HEK293 (cell line): ENCODE results near the gene ZNF423.

Source experiments
- CTCF ChIA-PET: fragments of 350-600 bp; formaldehyde crosslinking; extraction: SDS; loops from one replicate; lab custom pipeline; 2021; ENCODE audit warnings: antibody characterized with exemption; lab: Yijun Ruan, JAX
- POLR2A ChIA-PET: fragments of 300-600 bp; formaldehyde crosslinking; extraction: SDS; loops from one replicate; lab custom pipeline; 2020; ENCODE audit warnings: antibody characterized with exemption, inconsistent platforms; lab: Yijun Ruan, JAX
- H3K27ac ChIP-seq: fragments of 200-500 bp; sonication (Bioruptor generic); 2 replicates; pipeline ENCODE4 v1.5.1; 2014; ENCODE audit warnings: low read depth, low read length, control low read depth, inconsistent platforms; ENCODE audit errors: extremely low read depth
- H3K36me3 ChIP-seq, 2 experiments: fragments of 200-500 bp in 1 of 2; sonication (Bioruptor generic) in 1 of 2; 1 replicate in 1 of 2; 2 replicates in 1 of 2; pipeline ENCODE4 v1.5.1; 2014 to 2017; ENCODE audit warnings: inconsistent platforms in 2 of 2, low read length in 2 of 2; ENCODE audit not compliant: control insufficient read depth in 2 of 2, insufficient read depth in 1 of 2
- H3K4me1 ChIP-seq: fragments of 200-500 bp; sonication (Bioruptor generic); 2 replicates; pipeline ENCODE4 v1.5.1; 2014; ENCODE audit warnings: mild to moderate bottlenecking, low read length, inconsistent platforms; ENCODE audit not compliant: control insufficient read depth, insufficient read depth
- H3K4me3 ChIP-seq: 2 replicates; pipeline ENCODE4 v1.5.1; 2011; ENCODE audit warnings: low read depth, mild to moderate bottlenecking, control low read depth, low read length, moderate library complexity
- H3K9me3 ChIP-seq: fragments of 200-500 bp; sonication (Bioruptor generic); 2 replicates; pipeline ENCODE4 v1.5.1; 2014; ENCODE audit warnings: low read depth, low read length, inconsistent platforms; ENCODE audit not compliant: control insufficient read depth, insufficient read depth
- BCL11A ChIP-seq: fragments of 450-650 bp; formaldehyde crosslinking; IDR thresholded peaks from 2 replicates; pipeline ENCODE4 v1.5.1; 2016; ENCODE audit warnings: low read depth, missing biosample characterization, missing genetic modification characterization
- GLI4 ChIP-seq: fragments of 450-650 bp; formaldehyde crosslinking; IDR thresholded peaks from 2 replicates; pipeline ENCODE4 v1.5.1; 2016; ENCODE audit warnings: missing biosample characterization, missing genetic modification characterization
- GLIS1 ChIP-seq: fragments of 450-650 bp; formaldehyde crosslinking; IDR thresholded peaks from 2 replicates; pipeline ENCODE4 v1.5.1; 2016; ENCODE audit warnings: missing biosample characterization, missing genetic modification characterization
- OSR2 ChIP-seq: fragments of 450-650 bp; formaldehyde crosslinking; IDR thresholded peaks from 2 replicates; pipeline ENCODE4 v1.5.1; 2016; ENCODE audit warnings: missing biosample characterization, missing genetic modification characterization
- REST ChIP-seq: fragments of 450-650 bp; formaldehyde crosslinking; IDR thresholded peaks from 2 replicates; pipeline ENCODE4 v1.5.1; 2016; ENCODE audit warnings: missing biosample characterization, missing genetic modification characterization
- SCRT2 ChIP-seq: fragments of 450-650 bp; formaldehyde crosslinking; IDR thresholded peaks from 2 replicates; pipeline ENCODE4 v1.5.1; 2016; ENCODE audit warnings: missing biosample characterization, missing genetic modification characterization
- SP2 ChIP-seq: fragments of 450-650 bp; formaldehyde crosslinking; IDR thresholded peaks from 2 replicates; pipeline ENCODE4 v1.5.1; 2016; ENCODE audit warnings: missing biosample characterization, missing genetic modification characterization
- ZBTB10 ChIP-seq: fragments of 450-650 bp; formaldehyde crosslinking; IDR thresholded peaks from 2 replicates; pipeline ENCODE4 v1.5.1; 2016; ENCODE audit warnings: missing biosample characterization, missing genetic modification characterization
- ZBTB21 ChIP-seq: fragments of 450-650 bp; formaldehyde crosslinking; IDR thresholded peaks from 2 replicates; pipeline ENCODE4 v1.5.1; 2017; ENCODE audit warnings: missing biosample characterization, missing genetic modification characterization
- ZBTB7A ChIP-seq: fragments of 450-650 bp; formaldehyde crosslinking; IDR thresholded peaks from 2 replicates; pipeline ENCODE4 v1.5.1; 2016; ENCODE audit warnings: low read depth, missing biosample characterization, missing genetic modification characterization
- ZNF221 ChIP-seq: fragments of 450-650 bp; formaldehyde crosslinking; IDR thresholded peaks from 2 replicates; pipeline ENCODE4 v1.5.1; 2017; ENCODE audit warnings: missing biosample characterization, missing genetic modification characterization, borderline replicate concordance
- ZNF521 ChIP-seq: fragments of 450-650 bp; formaldehyde crosslinking; IDR thresholded peaks from 2 replicates; pipeline ENCODE4 v1.5.1; 2017; ENCODE audit warnings: missing biosample characterization, mild to moderate bottlenecking, missing genetic modification characterization
- ZNF571 ChIP-seq: fragments of 450-650 bp; formaldehyde crosslinking; IDR thresholded peaks from 2 replicates; pipeline ENCODE4 v1.5.0; 2017; ENCODE audit warnings: missing biosample characterization, missing genetic modification characterization
- ZNF600 ChIP-seq: fragments of 450-650 bp; formaldehyde crosslinking; IDR thresholded peaks from 2 replicates; pipeline ENCODE4 v1.5.1; 2016; ENCODE audit warnings: missing biosample characterization, missing genetic modification characterization
- ZNF660 ChIP-seq: fragments of 450-650 bp; IDR thresholded peaks from 2 replicates; pipeline ENCODE4 v1.5.1; 2018; ENCODE audit warnings: missing biosample characterization, mild to moderate bottlenecking, missing genetic modification characterization
- ZNF704 ChIP-seq: fragments of 450-650 bp; formaldehyde crosslinking; IDR thresholded peaks from 2 replicates; pipeline ENCODE4 v1.5.1; 2016; ENCODE audit warnings: missing biosample characterization, missing genetic modification characterization
- ZSCAN18 ChIP-seq: fragments of 450-650 bp; formaldehyde crosslinking; IDR thresholded peaks from 2 replicates; pipeline ENCODE4 v1.5.1; 2016; ENCODE audit warnings: missing biosample characterization, missing genetic modification characterization
- TF ChIP-seq, protein P1 (sequence below): IDR thresholded peaks from 2 replicates; pipeline ENCODE4 v1.6.1; 2011; ENCODE audit warnings: mild to moderate bottlenecking, low read depth, low read length, borderline replicate concordance

The ZNF423 gene

DNA sequence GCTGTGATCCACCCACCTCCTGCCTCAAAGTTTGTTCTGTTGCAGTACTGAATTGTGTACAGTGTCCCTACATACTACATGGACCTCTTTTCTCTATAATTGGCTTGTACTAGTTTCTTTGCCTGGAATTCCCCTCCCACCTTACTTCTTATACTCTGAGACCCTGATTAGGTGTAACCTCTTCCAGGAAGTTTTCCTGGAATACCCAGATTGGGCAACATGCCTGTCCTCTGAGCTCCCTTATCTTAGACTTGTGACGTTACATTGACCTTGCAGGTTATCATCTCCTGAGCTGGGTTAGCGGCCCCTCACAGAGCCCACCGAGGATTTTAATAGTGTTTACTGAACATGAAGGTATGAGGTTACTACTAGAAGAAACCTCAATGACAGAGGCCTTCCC lies 237.0 kb downstream of the ZNF423 start:
- H3K27ac ChIP-seq, result no peak overlapping the region
- H3K36me3 ChIP-seq, result no peaks in the 10 kb centered on the region
- H3K4me3 ChIP-seq, result no peak overlapping the region
- POLR2A ChIA-PET, result no interaction called here
- no peaks in the 10 kb centered on the region for H3K9me3 ChIP-seq
- TF ChIP-seq REST (no peak), BCL11A (tag by site-specific recombination) (no peak), ZSCAN18 (no peak), ZBTB21 (no peak), ZNF571 (tag by site-specific recombination) (no peak), ZNF660 (no peak), ZBTB7A (tag by site-specific recombination) (no peak), GLI4 (tag by site-specific recombination) (no peak), ZNF221 (tag by site-specific recombination) (no peak), ZNF600 (no peak)
- TF ChIP-seq, protein P1, sequence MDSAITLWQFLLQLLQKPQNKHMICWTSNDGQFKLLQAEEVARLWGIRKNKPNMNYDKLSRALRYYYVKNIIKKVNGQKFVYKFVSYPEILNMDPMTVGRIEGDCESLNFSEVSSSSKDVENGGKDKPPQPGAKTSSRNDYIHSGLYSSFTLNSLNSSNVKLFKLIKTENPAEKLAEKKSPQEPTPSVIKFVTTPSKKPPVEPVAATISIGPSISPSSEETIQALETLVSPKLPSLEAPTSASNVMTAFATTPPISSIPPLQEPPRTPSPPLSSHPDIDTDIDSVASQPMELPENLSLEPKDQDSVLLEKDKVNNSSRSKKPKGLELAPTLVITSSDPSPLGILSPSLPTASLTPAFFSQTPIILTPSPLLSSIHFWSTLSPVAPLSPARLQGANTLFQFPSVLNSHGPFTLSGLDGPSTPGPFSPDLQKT, result no peak
- TF ChIP-seq, all 188 proteins: peak for 0
- CTCF ChIA-PET, result interaction anchor here (1.1 kb wide), 1 partner anchor 30 kb away, joined by 3 read pairs; no protein-coding TSS in a partner anchor
- peaks cover 10% of the 10 kb centered on the region for H3K4me1 ChIP-seq

GRCh38 chr16:49617710-49618330 lies 238.1 kb downstream of the ZNF423 start:
- peaks cover 10% of the 10 kb centered on the region for H3K4me1 ChIP-seq
- H3K4me3 ChIP-seq, result no peak overlapping the region
- H3K27ac ChIP-seq, result no peak overlapping the region
- POLR2A ChIA-PET, result no interaction called here
- H3K9me3 ChIP-seq, result no peaks in the 10 kb centered on the region
- H3K36me3 ChIP-seq, result no peaks in the 10 kb centered on the region
- CTCF ChIA-PET, result interaction anchor here (1.1 kb wide), 1 partner anchor 29 kb away, joined by 3 read pairs; no protein-coding TSS in a partner anchor
- peak; percentile 86 for TF ChIP-seq SCRT2 (tag by site-specific recombination)
- TF ChIP-seq ZNF704 (tag by site-specific recombination), result no peak

GRCh38 chr16:49617016-49617629 lies 238.8 kb downstream of the ZNF423 start:
- no peak overlapping the region for H3K4me3 ChIP-seq
- no peaks in the 10 kb centered on the region for H3K9me3 ChIP-seq
- peaks cover 10% of the 10 kb centered on the region for H3K4me1 ChIP-seq
- ChIA-PET CTCF (interaction anchor here (0.7 kb wide), 1 partner anchor 237 kb away, joined by 3 read pairs; no protein-coding TSS in a partner anchor), POLR2A (no interaction called here)
- no peak overlapping the region for H3K27ac ChIP-seq
- no peaks in the 10 kb centered on the region for H3K36me3 ChIP-seq
- TF ChIP-seq OSR2 (tag by site-specific recombination) (no peak), ZBTB10 (tag by site-specific recombination) (no peak), ZNF521 (tag by site-specific recombination) (no peak), GLIS1 (tag by site-specific recombination) (no peak), SP2 (no peak)
